DOHH2 (cell line): ENCODE measurements around the gene C17orf114.

Experiments
- H3F3A ChIP-seq: fragments of 200-600 bp; sonication (generic), shearing (Covaris generic); 2 replicates; pipeline ENCODE4 v1.6.0; 2016; ENCODE audit warnings: antibody characterized with exemption, mild to moderate bottlenecking; ENCODE audit not compliant: control insufficient read depth, insufficient read depth
- H3K27ac ChIP-seq: fragments of 200-600 bp; sonication (generic); 2 replicates; pipeline ENCODE4 v1.5.1; 2014; ENCODE audit warnings: low read depth, mild to moderate bottlenecking, low read length, moderate library complexity
- H3K27me3 ChIP-seq: fragments of 200-600 bp; sonication (generic); 2 replicates; pipeline ENCODE4 v1.6.1; 2014; ENCODE audit warnings: mild to moderate bottlenecking, low read length, mixed read lengths; ENCODE audit not compliant: control insufficient read depth
- H3K36me3 ChIP-seq: fragments of 200-600 bp; sonication (generic); 2 replicates; pipeline ENCODE4 v1.6.1; 2014; ENCODE audit warnings: mild to moderate bottlenecking, low read length, moderate library complexity, mixed read lengths; ENCODE audit not compliant: control insufficient read depth
- H3K4me1 ChIP-seq: fragments of 200-600 bp; sonication (generic); 2 replicates; pipeline ENCODE4 v1.6.1; 2014; ENCODE audit warnings: mild to moderate bottlenecking, low read length, mixed read lengths; ENCODE audit not compliant: control insufficient read depth
- H3K4me2 ChIP-seq: fragments of 200-600 bp; sonication (generic); 2 replicates; pipeline ENCODE4 v1.6.0; 2014; ENCODE audit warnings: mild to moderate bottlenecking, low read length, moderate library complexity
- H3K4me3 ChIP-seq: fragments of 200-600 bp; sonication (generic); 2 replicates; pipeline ENCODE4 v1.5.1; 2014; ENCODE audit warnings: mild to moderate bottlenecking, low read length, mixed read lengths
- H3K79me2 ChIP-seq: fragments of 200-600 bp; sonication (generic); 2 replicates; pipeline ENCODE4 v1.6.1; 2014; ENCODE audit warnings: mild to moderate bottlenecking, low read length, mixed read lengths; ENCODE audit not compliant: control insufficient read depth
- H3K9me2 ChIP-seq: fragments of 200-600 bp; sonication (generic); replicated peaks from 2 replicates; pipeline ENCODE4 v1.6.1; 2014; ENCODE audit warnings: mild to moderate bottlenecking, low read length, mixed read lengths; ENCODE audit not compliant: control insufficient read depth
- H3K9me3 ChIP-seq: fragments of 200-600 bp; sonication (generic); 2 replicates; pipeline ENCODE4 v1.6.1; 2014; ENCODE audit warnings: antibody characterized with exemption, low read length, mixed read lengths; ENCODE audit not compliant: control insufficient read depth, insufficient read depth
- H4K20me1 ChIP-seq: fragments of 200-600 bp; sonication (generic); 2 replicates; pipeline ENCODE4 v1.6.0; 2014; ENCODE audit warnings: low read depth, mild to moderate bottlenecking, antibody characterized with exemption, low read length, moderate library complexity; ENCODE audit not compliant: control insufficient read depth, insufficient read depth
- EZH2phosphoT487 ChIP-seq: fragments of 200-600 bp; sonication (generic); IDR thresholded peaks from 2 replicates; pipeline ENCODE4 v1.6.1; 2017; ENCODE audit warnings: borderline replicate concordance, mild to moderate bottlenecking, antibody characterized with exemption, low read length, moderate library complexity, mixed read lengths
- TF ChIP-seq, protein P1 (sequence below): fragments of 200-600 bp; sonication (generic); IDR thresholded peaks from one replicate; pipeline ENCODE4 v1.5.1; 2014; ENCODE audit warnings: antibody characterized with exemption, mild to moderate bottlenecking, low read depth, low read length; ENCODE audit not compliant: poor library complexity, severe bottlenecking

Gene C17orf114

DNA sequence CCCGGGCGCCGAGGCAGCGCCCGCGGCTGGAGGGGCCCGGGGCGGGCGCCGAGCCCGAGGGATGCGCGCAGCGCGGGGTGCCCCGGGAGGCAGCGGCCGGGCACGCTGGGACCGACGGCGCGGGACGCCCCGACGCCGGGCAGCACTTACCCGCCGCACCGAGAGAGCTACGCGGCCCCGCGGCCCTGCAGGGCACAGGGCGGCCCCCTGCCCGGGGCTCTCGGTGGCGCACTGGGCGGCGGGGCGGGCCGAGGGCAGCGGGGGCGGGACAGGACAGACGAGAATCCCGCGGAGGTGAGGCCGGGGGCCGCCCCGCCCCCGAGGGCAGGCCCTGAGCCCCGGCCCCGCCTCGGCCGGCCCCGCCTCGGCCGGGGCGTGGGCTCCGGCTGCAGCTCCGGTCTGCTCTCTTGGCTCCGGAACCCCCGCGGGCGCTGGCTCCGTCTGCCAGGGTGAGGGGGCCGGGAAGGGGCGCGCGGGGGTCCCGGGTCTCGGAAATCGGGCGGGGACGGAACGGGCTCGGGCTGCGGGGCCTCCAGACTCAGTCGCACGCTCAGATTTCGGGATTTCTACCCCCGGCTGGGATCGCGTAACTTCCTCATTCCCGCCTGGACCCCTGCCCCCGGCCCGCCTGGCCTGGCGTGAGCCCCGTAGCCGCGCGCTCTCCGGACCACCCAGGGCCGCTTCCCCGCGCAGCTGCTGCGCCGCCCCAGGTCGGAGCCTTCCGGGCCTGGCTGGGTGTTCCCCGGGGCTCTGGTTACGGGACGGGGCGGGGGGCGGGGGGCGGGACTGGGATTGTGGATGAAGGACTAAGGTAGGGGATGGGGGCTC is 4.9 kb upstream of the C17orf114 start, which contains the start of gene PLD2:
TSS of gene PLD2 (plus strand) at position 376 of the 828 bp plus-strand sequence. CDS start 621 bp downstream, outside the sequence.
- TF ChIP-seq, protein P1, sequence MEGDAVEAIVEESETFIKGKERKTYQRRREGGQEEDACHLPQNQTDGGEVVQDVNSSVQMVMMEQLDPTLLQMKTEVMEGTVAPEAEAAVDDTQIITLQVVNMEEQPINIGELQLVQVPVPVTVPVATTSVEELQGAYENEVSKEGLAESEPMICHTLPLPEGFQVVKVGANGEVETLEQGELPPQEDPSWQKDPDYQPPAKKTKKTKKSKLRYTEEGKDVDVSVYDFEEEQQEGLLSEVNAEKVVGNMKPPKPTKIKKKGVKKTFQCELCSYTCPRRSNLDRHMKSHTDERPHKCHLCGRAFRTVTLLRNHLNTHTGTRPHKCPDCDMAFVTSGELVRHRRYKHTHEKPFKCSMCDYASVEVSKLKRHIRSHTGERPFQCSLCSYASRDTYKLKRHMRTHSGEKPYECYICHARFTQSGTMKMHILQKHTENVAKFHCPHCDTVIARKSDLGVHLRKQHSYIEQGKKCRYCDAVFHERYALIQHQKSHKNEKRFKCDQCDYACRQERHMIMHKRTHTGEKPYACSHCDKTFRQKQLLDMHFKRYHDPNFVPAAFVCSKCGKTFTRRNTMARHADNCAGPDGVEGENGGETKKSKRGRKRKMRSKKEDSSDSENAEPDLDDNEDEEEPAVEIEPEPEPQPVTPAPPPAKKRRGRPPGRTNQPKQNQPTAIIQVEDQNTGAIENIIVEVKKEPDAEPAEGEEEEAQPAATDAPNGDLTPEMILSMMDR = no peak
- no peak for TF ChIP-seq EZH2phosphoT487
- Histone ChIP-seq H3F3A (no peaks in the 10 kb centered on the region), H3K4me2 (peak within 1 kb of the TSS; percentile 82), H3K4me1 (peaks cover 10% of the 10 kb centered on the region), H3K4me3 (peak within 1 kb of the TSS; percentile 86), H3K9me3 (no peaks in the 10 kb centered on the region), H3K27ac (no peak within 1 kb of the TSS), H3K27me3 (peaks cover 4% of the 10 kb centered on the region; the same call in 1 of the 2 replicates), H4K20me1 (no peaks in the 10 kb centered on the region), H3K36me3 (no peaks in the 10 kb centered on the region), H3K79me2 (no peaks in the 10 kb centered on the region), H3K9me2 (no peaks in the 10 kb centered on the region)

DNA sequence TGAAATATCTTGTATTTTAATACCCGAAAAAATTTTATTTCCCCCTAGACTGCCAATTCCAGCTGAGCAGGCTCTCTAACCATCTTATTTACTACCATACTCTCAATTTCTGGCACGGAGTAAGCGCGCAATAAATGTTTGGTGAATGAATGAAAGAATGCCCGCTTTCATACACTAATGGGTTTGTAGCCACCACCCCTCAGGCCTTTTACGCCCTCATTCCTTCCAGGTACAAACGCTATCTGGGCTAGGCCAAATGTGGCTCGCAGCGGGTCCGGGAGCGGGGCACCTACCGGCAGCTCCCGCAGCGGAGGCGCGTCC is 4.3 kb upstream of the C17orf114 start:
- no peaks in the 10 kb centered on the region for H3K79me2 ChIP-seq

DNA sequence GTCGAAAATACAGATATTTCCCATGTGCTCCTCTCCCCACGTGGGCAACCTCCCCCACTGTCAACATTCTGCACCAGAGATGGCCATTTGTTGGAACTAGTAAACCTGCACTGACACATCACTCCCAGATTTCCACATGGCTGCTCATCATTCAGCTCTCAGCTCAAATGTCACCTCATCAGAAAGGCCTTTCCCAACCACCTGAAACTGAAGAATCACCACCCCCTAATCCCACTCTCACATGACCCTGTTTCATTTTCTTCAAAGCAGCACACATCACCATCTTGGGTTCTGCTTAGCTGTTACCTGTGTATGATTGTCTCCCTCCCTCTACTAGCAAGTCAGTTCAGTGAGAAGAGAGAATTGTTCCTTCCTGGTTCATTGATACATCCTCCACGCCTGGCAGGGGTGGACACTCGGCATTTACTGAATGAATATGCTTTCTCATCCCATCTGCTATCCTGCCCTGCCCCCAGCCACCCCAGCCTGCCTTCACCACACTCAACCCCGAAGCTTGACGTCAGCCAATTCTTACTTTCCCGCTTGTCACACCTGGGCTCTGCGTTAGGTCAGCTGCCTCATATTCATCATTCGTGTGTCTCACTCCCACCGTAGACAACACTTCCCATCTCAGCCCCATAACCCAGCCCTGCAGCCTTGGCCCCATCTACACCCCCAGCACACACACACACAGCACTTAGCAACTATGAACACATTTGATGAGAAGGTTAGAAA is 1.5 kb downstream of the C17orf114 start:
- Histone ChIP-seq H3F3A (no peaks in the 10 kb centered on the region), H3K4me3 (no peak overlapping the region), H3K79me2 (peaks cover 17% of the 10 kb centered on the region), H3K27me3 (no peaks in the 10 kb centered on the region), H3K27ac (no peak overlapping the region), H4K20me1 (no peaks in the 10 kb centered on the region), H3K4me2 (no peak overlapping the region), H3K36me3 (peaks cover 17% of the 10 kb centered on the region), H3K4me1 (peaks cover 8% of the 10 kb centered on the region), H3K9me2 (no peaks in the 10 kb centered on the region), H3K9me3 (no peaks in the 10 kb centered on the region)
- TF ChIP-seq, protein P1 = no peak
- TF ChIP-seq EZH2phosphoT487 = no peak

More for the DNA sequence above, 4.3 kb upstream of the C17orf114 start:
- Histone ChIP-seq H3K9me3 (no peaks in the 10 kb centered on the region), H3K4me2 (peak overlapping the region; percentile 82), H3K27me3 (peaks cover 4% of the 10 kb centered on the region; the same call in 1 of the 2 replicates), H4K20me1 (no peaks in the 10 kb centered on the region), H3K9me2 (no peaks in the 10 kb centered on the region), H3K4me3 (peak overlapping the region; percentile 86), H3K36me3 (no peaks in the 10 kb centered on the region), H3K27ac (no peak overlapping the region), H3K4me1 (peaks cover 10% of the 10 kb centered on the region), H3F3A (no peaks in the 10 kb centered on the region)
- TF ChIP-seq EZH2phosphoT487 = no peak
- TF ChIP-seq, protein P1 = no peak
